HL-60 (cell line): ENCODE results near the gene PROK1.

ENCODE experiments used
- DNase-seq, 2 experiments: peaks; one replicate each; pipeline ENCODE4 v3.0.0-alpha.2; 2010 to 2020; ENCODE audit warnings: low read depth in 1 of 2, low spot score in 1 of 2
- H3K27ac ChIP-seq: fragments of 250-450 bp; sonication (Bioruptor Pico); replicated peaks from 2 replicates; pipeline ENCODE4 v1.5.1; 2020; ENCODE audit warnings: mild to moderate bottlenecking, moderate library complexity
- H3K27me3 ChIP-seq: fragments of 250-450 bp; sonication (Bioruptor Pico); 2 replicates; pipeline ENCODE4 v1.5.1; 2021; ENCODE audit warnings: mild to moderate bottlenecking, moderate library complexity; ENCODE audit not compliant: insufficient read depth, poor library complexity, severe bottlenecking
- H3K4me3 ChIP-seq: replicated peaks from 2 replicates; pipeline ENCODE4 v1.5.1; 2011; ENCODE audit warnings: mild to moderate bottlenecking, control low read depth, low read length; ENCODE audit not compliant: insufficient read depth
- GABPA ChIP-seq: IDR thresholded peaks from 2 replicates; pipeline ENCODE4 v1.6.1; 2012; ENCODE audit warnings: low read depth
- POLR2AphosphoS5 ChIP-seq: IDR thresholded peaks from 2 replicates; pipeline ENCODE4 v1.6.1; 2012; ENCODE audit warnings: low read depth
- SPI1 ChIP-seq: IDR thresholded peaks from 2 replicates; pipeline ENCODE4 v1.6.1; 2012; ENCODE audit warnings: low read depth, mild to moderate bottlenecking, borderline replicate concordance
- TF ChIP-seq, protein P1 (sequence below): IDR thresholded peaks from one replicate; pipeline ENCODE4 v1.5.1; 2011; ENCODE audit warnings: low read length, control low read depth, inconsistent platforms; ENCODE audit not compliant: insufficient read depth
- TF ChIP-seq, protein P2 (sequence below): IDR thresholded peaks from 2 replicates; pipeline ENCODE4 v1.6.1; 2012; ENCODE audit warnings: low read depth; ENCODE audit not compliant: insufficient replicate concordance

Gene PROK1

DNA sequence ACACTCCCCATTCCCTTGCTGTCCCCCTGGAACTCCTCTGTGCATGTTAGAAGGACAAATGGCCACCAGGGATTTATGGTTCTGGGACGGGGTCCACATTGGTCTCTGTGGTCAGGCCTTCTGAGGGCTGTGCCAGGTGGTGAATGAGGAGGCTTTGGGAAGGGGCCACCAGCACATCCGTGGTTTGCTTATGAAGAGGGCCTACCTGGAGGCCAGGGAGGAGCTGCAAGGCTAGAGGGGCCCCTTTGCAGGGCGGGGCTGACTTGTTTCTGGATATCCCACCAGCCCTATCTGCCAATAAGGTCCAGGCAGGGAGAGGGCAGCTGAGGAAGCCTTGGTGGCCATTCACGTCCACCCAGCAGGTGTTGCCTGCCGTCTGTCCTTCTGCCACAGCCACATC is 43.1 kb downstream of the PROK1 start:
- H3K27ac ChIP-seq: no peak overlapping the region
- TF ChIP-seq, protein P1, sequence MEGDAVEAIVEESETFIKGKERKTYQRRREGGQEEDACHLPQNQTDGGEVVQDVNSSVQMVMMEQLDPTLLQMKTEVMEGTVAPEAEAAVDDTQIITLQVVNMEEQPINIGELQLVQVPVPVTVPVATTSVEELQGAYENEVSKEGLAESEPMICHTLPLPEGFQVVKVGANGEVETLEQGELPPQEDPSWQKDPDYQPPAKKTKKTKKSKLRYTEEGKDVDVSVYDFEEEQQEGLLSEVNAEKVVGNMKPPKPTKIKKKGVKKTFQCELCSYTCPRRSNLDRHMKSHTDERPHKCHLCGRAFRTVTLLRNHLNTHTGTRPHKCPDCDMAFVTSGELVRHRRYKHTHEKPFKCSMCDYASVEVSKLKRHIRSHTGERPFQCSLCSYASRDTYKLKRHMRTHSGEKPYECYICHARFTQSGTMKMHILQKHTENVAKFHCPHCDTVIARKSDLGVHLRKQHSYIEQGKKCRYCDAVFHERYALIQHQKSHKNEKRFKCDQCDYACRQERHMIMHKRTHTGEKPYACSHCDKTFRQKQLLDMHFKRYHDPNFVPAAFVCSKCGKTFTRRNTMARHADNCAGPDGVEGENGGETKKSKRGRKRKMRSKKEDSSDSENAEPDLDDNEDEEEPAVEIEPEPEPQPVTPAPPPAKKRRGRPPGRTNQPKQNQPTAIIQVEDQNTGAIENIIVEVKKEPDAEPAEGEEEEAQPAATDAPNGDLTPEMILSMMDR: no peak
- TF ChIP-seq POLR2AphosphoS5 (no peak), SPI1 (no peak), GABPA (no peak)
- TF ChIP-seq, protein P2, sequence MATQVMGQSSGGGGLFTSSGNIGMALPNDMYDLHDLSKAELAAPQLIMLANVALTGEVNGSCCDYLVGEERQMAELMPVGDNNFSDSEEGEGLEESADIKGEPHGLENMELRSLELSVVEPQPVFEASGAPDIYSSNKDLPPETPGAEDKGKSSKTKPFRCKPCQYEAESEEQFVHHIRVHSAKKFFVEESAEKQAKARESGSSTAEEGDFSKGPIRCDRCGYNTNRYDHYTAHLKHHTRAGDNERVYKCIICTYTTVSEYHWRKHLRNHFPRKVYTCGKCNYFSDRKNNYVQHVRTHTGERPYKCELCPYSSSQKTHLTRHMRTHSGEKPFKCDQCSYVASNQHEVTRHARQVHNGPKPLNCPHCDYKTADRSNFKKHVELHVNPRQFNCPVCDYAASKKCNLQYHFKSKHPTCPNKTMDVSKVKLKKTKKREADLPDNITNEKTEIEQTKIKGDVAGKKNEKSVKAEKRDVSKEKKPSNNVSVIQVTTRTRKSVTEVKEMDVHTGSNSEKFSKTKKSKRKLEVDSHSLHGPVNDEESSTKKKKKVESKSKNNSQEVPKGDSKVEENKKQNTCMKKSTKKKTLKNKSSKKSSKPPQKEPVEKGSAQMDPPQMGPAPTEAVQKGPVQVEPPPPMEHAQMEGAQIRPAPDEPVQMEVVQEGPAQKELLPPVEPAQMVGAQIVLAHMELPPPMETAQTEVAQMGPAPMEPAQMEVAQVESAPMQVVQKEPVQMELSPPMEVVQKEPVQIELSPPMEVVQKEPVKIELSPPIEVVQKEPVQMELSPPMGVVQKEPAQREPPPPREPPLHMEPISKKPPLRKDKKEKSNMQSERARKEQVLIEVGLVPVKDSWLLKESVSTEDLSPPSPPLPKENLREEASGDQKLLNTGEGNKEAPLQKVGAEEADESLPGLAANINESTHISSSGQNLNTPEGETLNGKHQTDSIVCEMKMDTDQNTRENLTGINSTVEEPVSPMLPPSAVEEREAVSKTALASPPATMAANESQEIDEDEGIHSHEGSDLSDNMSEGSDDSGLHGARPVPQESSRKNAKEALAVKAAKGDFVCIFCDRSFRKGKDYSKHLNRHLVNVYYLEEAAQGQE: no peak
- DNase-seq: no peak
- H3K4me3 ChIP-seq: no peak overlapping the region
- no peaks in the 10 kb centered on the region for H3K27me3 ChIP-seq

DNA sequence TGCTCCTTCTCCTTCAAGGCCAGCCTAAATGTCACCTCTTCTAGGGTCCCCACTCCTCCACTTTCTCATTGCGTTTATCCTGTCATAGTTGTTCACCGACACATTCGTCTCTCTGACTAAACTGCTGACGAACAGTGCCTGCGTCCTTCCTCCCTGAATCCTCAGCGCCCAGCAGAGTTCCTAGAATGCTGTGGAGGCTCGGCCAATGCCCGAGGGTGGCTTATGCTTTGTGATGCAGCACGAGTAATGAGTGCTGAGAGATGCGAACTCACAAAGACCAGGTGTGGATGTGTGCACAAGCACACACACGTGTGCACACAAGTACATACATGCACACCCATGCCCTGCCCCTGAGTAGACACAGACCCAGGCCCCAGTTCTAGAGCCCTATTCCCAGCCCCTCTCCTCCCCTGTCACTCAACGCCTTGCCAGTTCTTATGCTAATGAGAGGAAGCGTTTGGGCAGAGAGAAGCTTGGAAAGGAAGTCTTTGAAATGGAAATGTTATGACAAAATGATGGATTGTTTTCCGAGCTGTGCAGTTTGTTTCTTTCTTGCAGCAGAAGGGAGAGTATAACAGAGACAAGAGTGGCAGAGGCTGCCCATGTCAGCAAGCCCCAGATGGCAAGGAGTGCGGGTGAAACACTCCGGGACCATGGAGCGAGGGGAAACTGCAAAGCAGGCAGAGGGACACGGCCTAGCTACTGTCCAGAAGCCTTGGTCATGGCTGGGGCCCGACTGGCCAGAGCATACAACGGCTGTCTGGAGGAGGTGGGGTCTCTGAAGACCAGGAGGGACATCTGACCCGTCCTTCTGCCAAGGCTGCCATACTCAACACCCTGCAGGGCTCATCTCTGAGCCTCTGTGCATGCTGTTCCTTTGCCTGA is 43.8 kb downstream of the PROK1 start:
- Histone ChIP-seq H3K27me3 (no peaks in the 10 kb centered on the region), H3K4me3 (no peak overlapping the region), H3K27ac (no peak overlapping the region)
- TF ChIP-seq, protein P1: no peak
- no peak for DNase-seq

DNA sequence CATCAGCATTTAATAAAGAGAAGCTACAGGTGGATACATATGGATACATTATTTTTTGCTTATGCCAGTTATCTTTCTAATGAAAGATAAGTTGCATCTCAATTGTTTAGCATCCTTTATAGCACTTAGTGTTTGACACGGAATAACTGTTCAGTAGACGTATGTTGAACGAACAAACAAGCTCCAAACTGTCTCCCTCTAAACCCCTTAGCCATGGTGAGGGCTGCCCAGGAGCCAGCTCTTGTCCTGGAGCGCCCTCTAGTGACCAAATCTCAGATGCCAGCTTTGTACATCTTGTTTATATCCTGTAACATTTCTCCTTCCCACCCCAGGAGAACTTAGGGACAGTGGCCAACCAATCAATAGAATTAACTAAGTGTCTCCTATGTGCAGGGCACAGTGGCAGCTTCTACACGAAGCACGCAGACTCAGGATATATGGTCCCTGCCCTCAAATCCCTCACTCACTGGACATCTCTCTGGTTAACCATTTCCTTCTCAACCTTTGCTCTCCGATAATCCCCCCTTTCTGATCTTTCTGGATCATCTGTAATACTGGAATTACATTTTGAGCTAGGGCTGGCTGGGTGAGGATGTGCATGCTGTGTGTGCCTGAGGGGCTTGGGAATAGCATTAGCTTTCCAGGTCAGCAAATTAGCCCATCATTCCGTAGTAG is 45.1 kb downstream of the PROK1 start:
- H3K27ac ChIP-seq: no peak overlapping the region

More for the DNA sequence above, 45.1 kb downstream of the PROK1 start:
- TF ChIP-seq, protein P2: no peak
- TF ChIP-seq, protein P1: peak; percentile 94
- no peak for TF ChIP-seq POLR2AphosphoS5
- Histone ChIP-seq H3K4me3 (no peak overlapping the region), H3K27me3 (no peaks in the 10 kb centered on the region)
- DNase-seq: peak; percentile 54 to 72
